CD4-positive, CD25-positive, alpha-beta regulatory T cell (primary cell): ENCODE data around the gene DHRS3. TPM values are rescaled to one million over a fixed set of nuclear protein-coding genes. Genes with fewer than 3 reads are reported as not detected.
"Not testable (repeated sequence)": the region's sequence is repeated elsewhere in the genome, so short reads cannot be mapped to it uniquely, and the experiment has no call there.

Experiments
- ATAC-seq, 2 donors: fragments of 150-1000 bp; cut with Tn5 transposase; one replicate each; pipeline ENCODE4 v1.10.0; 2021; ENCODE audit warnings: low read depth in 2 of 2, moderate number of reproducible peaks in 2 of 2, moderate library complexity in 1 of 2
- DNase-seq, 3 donors: peaks; one replicate each; pipeline versions ENCODE4 v3.0.0 to v3.0.0-alpha.2; 2012 to 2022; ENCODE audit warnings: mixed read lengths in 1 of 3
- H3K27ac ChIP-seq: one replicate; pipeline ENCODE4 v1.7.0; 2013; ENCODE audit warnings: mild to moderate bottlenecking, low read length; ENCODE audit not compliant: insufficient read depth, poor library complexity, severe bottlenecking
- H3K27me3 ChIP-seq: one replicate; pipeline ENCODE4 v1.7.0; 2013; ENCODE audit warnings: low read length; ENCODE audit not compliant: control insufficient read depth, insufficient read depth
- H3K36me3 ChIP-seq: one replicate; pipeline ENCODE4 v1.7.0; 2013; ENCODE audit warnings: mild to moderate bottlenecking, low read length, moderate library complexity; ENCODE audit not compliant: control insufficient read depth, insufficient read depth
- H3K4me1 ChIP-seq: 2 replicates; pipeline ENCODE4 v1.7.0; 2013; ENCODE audit warnings: mild to moderate bottlenecking, low read length; ENCODE audit not compliant: insufficient read depth, control insufficient read depth, poor library complexity, severe bottlenecking
- H3K4me3 ChIP-seq: one replicate; pipeline ENCODE4 v1.7.0; 2013; ENCODE audit warnings: low read depth, mild to moderate bottlenecking, low read length, moderate library complexity
- H3K9me3 ChIP-seq, 2 experiments: 1 replicate in 1 of 2; 2 replicates in 1 of 2; pipeline ENCODE4 v1.7.0; 2013; ENCODE audit warnings: low read length in 2 of 2, mild to moderate bottlenecking in 1 of 2, moderate library complexity in 1 of 2; ENCODE audit not compliant: control insufficient read depth in 2 of 2
- H3K27ac Mint-ChIP-seq, 3 donors: one replicate each; pipeline ENCODE4 v1.8.0; 2020 to 2022; ENCODE audit warnings: mild to moderate bottlenecking in 3 of 3, mixed read lengths in 3 of 3, moderate library complexity in 2 of 3
- H3K27me3 Mint-ChIP-seq: one replicate; pipeline ENCODE4 v1.8.0; 2022; ENCODE audit warnings: mild to moderate bottlenecking, mixed read lengths
- H3K36me3 Mint-ChIP-seq: one replicate; pipeline ENCODE4 v1.8.0; 2020; ENCODE audit warnings: mixed read lengths
- H3K4me1 Mint-ChIP-seq, 4 donors: one replicate each; pipeline ENCODE4 v1.8.0; 2020 to 2022; ENCODE audit warnings: mixed read lengths in 4 of 4, mild to moderate bottlenecking in 1 of 4
- H3K4me3 Mint-ChIP-seq, 4 donors: one replicate each; pipeline ENCODE4 v1.8.0; 2020 to 2022; ENCODE audit warnings: mild to moderate bottlenecking in 4 of 4, mixed read lengths in 4 of 4, moderate library complexity in 3 of 4
- H3K9me3 Mint-ChIP-seq, 7 donors: one replicate each; pipeline ENCODE4 v1.8.0; 2020 to 2022; ENCODE audit warnings: mixed read lengths in 7 of 7, mild to moderate bottlenecking in 3 of 7, moderate library complexity in 2 of 7
- polyA plus RNA-seq, 4 donors: library from polyadenylated mRNA; unstranded; fragments of 300-500 nt; fragmentation: Illumina TruSeq; gene quantifications; one replicate each; pipeline ENCODE4 v1.2.3, GENCODE V29; 2021
- total RNA-seq: library from RNA; stranded (reverse); gene quantifications from one replicate; pipeline ENCODE4 v1.2.3, GENCODE V29; 2022

Gene DHRS3
- total and polyA plus RNA-seq, 5 donors from 2014 or later = 8.8 to 25.6 (median 15.2) TPM

- Mint-ChIP-seq H3K4me3 (peak overlapping the region in 1 of 4 donors; percentile 49), H3K27me3 (no peaks in the 10 kb centered on the region), H3K9me3 (peaks cover 0 to 2% (median 0%) of the 10 kb centered on the region in 7 donors), H3K36me3 (no peaks in the 10 kb centered on the region), H3K27ac (peak overlapping the region in 1 of 3 donors; percentile 44), H3K4me1 (peaks cover 0 to 11% (median 2%) of the 10 kb centered on the region in 4 donors)
- DNase-seq = no peak
- Histone ChIP-seq H3K27me3 (no peaks in the 10 kb centered on the region), H3K4me1 (no peaks in the 10 kb centered on the region), H3K27ac (no peak overlapping the region), H3K36me3 (no peaks in the 10 kb centered on the region), H3K9me3 (no peaks in the 10 kb centered on the region), H3K4me3 (no peak overlapping the region)
- ATAC-seq = no peak
These were observed 92.5 kb downstream of the DHRS3 start for GRCh38 chr1:12525311-12526181.

GRCh38 chr1:12524266-12524665, 93.7 kb downstream of the DHRS3 start:
- H3K4me1 Mint-ChIP-seq = peaks cover 0 to 8% (median 4%) of the 10 kb centered on the region in 4 donors
- DNase-seq (no peak), ATAC-seq (no peak)
- H3K27ac Mint-ChIP-seq = peak overlapping the region in 1 of 3 donors; percentile 72
- Histone ChIP-seq H3K27ac (no peak overlapping the region), H3K9me3 (no peaks in the 10 kb centered on the region), H3K27me3 (no peaks in the 10 kb centered on the region), H3K4me3 (no peak overlapping the region), H3K36me3 (no peaks in the 10 kb centered on the region), H3K4me1 (no peaks in the 10 kb centered on the region)
- H3K9me3 Mint-ChIP-seq = peaks cover 0 to 2% (median 0%) of the 10 kb centered on the region in 7 donors
- no peaks in the 10 kb centered on the region for H3K36me3 Mint-ChIP-seq
- no peak overlapping the region for H3K4me3 Mint-ChIP-seq
- H3K27me3 Mint-ChIP-seq = no peaks in the 10 kb centered on the region

- H3K4me1 ChIP-seq, H3K9me3 Mint-ChIP-seq, H3K27me3 ChIP-seq, H3K4me3 ChIP-seq, H3K27ac ChIP-seq, DNase-seq, H3K4me3 Mint-ChIP-seq, H3K36me3 Mint-ChIP-seq, H3K27ac Mint-ChIP-seq, H3K9me3 ChIP-seq, H3K27me3 Mint-ChIP-seq, ATAC-seq, H3K36me3 ChIP-seq: not testable (repeated sequence)
- H3K4me1 Mint-ChIP-seq = peaks cover 0 to 10% (median 4%) of the 10 kb centered on the region in 4 donors
These were observed 95.2 kb downstream of the DHRS3 start for GRCh38 chr1:12522780-12523179.

- Histone ChIP-seq H3K27ac (no peak overlapping the region), H3K27me3 (no peaks in the 10 kb centered on the region), H3K9me3 (no peaks in the 10 kb centered on the region), H3K4me3 (no peak overlapping the region), H3K36me3 (no peaks in the 10 kb centered on the region), H3K4me1 (no peaks in the 10 kb centered on the region)
- Mint-ChIP-seq H3K36me3 (no peaks in the 10 kb centered on the region), H3K27ac (no peak overlapping the region), H3K9me3 (peaks cover 0 to 2% (median 0%) of the 10 kb centered on the region in 7 donors), H3K4me1 (peaks cover 0 to 12% (median 4%) of the 10 kb centered on the region in 4 donors), H3K4me3 (no peak overlapping the region), H3K27me3 (no peaks in the 10 kb centered on the region)
- DNase-seq (no peak), ATAC-seq (no peak)
These were observed 96.9 kb downstream of the DHRS3 start for GRCh38 chr1:12521096-12521495.

- H3K27me3 ChIP-seq = no peaks in the 10 kb centered on the region
- H3K4me3 Mint-ChIP-seq = no peak overlapping the region
- peaks cover 0 to 2% (median 0%) of the 10 kb centered on the region in 7 donors for H3K9me3 Mint-ChIP-seq
- no peaks in the 10 kb centered on the region for H3K36me3 ChIP-seq
- H3K36me3 Mint-ChIP-seq = no peaks in the 10 kb centered on the region
- peaks cover 0 to 8% (median 3%) of the 10 kb centered on the region in 4 donors for H3K4me1 Mint-ChIP-seq
- no peaks in the 10 kb centered on the region for H3K27me3 Mint-ChIP-seq
- H3K27ac Mint-ChIP-seq = peak overlapping the region in 2 of 3 donors; percentile 15 to 38
- no peak overlapping the region for H3K27ac ChIP-seq
- DNase-seq (no peak), ATAC-seq (no peak)
- H3K4me1 ChIP-seq = no peaks in the 10 kb centered on the region
- no peak overlapping the region for H3K4me3 ChIP-seq
- H3K9me3 ChIP-seq = no peaks in the 10 kb centered on the region
These were observed 98.2 kb downstream of the DHRS3 start for GRCh38 chr1:12519693-12520364.

- Mint-ChIP-seq H3K4me1 (peaks cover 0 to 14% (median 8%) of the 10 kb centered on the region in 4 donors), H3K4me3 (no peak overlapping the region), H3K36me3 (no peaks in the 10 kb centered on the region), H3K27ac (peak overlapping the region in 1 of 3 donors; percentile 15), H3K27me3 (no peaks in the 10 kb centered on the region), H3K9me3 (peaks cover 0 to 2% (median 0%) of the 10 kb centered on the region in 7 donors)
- ATAC-seq = no peak
- Histone ChIP-seq H3K4me1 (no peaks in the 10 kb centered on the region), H3K27me3 (no peaks in the 10 kb centered on the region), H3K9me3 (no peaks in the 10 kb centered on the region), H3K27ac (no peak overlapping the region), H3K4me3 (no peak overlapping the region), H3K36me3 (no peaks in the 10 kb centered on the region)
- no peak for DNase-seq
These were observed 98.9 kb downstream of the DHRS3 start for GRCh38 chr1:12518931-12519692.
